Endothelial cell of umbilical vein (primary cell): ENCODE results near the gene SOX18. TPM values are rescaled to one million over a fixed set of nuclear protein-coding genes. Genes with fewer than 3 reads are reported as not detected.
A peak's percentile ranks its signal among the peaks of the same experiment; 100 is the strongest.

Source experiments
- BruUV-seq: library from RNA; stranded (reverse); fragments of 400-500 nt; replicated peaks from 2 replicates; lab custom pipeline; 2021; lab: Mats Ljungman, UMichigan
- CTCF ChIA-PET: fragments of 300-600, 350-600 bp; sonication (Branson Sonifier 250); formaldehyde crosslinking; loops from one replicate; lab custom pipeline; 2021; ENCODE audit warnings: antibody characterized with exemption, inconsistent platforms; lab: Charles Lee
- POLR2A ChIA-PET: fragments of 300-600, 350-600 bp; sonication (Branson Sonifier 250); formaldehyde crosslinking; loops from one replicate; lab custom pipeline; 2021; ENCODE audit warnings: antibody characterized with exemption, inconsistent platforms; lab: Charles Lee
- DNase-seq: peaks from one replicate; pipeline ENCODE4 v3.0.0-alpha.2; 2011; ENCODE audit warnings: low read depth, low spot score
- FAIRE-seq: peaks from 2 replicates; lab custom pipeline; 2011; peaks lifted over from hg19 to GRCh38; lab: Jason Lieb, UNC
- H2AFZ ChIP-seq: 2 replicates; pipeline ENCODE4 v1.6.0; 2012; ENCODE audit warnings: low read depth, low read length, control low read depth, inconsistent platforms
- H3K27ac ChIP-seq: 2 replicates; pipeline ENCODE4 v1.5.1; 2011; ENCODE audit warnings: low read depth, mild to moderate bottlenecking, control low read depth, low read length, moderate library complexity; ENCODE audit not compliant: insufficient read depth
- H3K27me3 ChIP-seq, 2 experiments: 2 replicates each; pipeline versions ENCODE4 v1.6.0 to v1.6.1; 2011; ENCODE audit warnings: low read length in 2 of 2, mixed read lengths in 1 of 2; ENCODE audit not compliant: control insufficient read depth in 2 of 2, insufficient read depth in 2 of 2
- H3K36me3 ChIP-seq, 2 experiments: 2 replicates in 1 of 2; 3 replicates in 1 of 2; pipeline ENCODE4 v1.5.1; 2011; ENCODE audit warnings: low read length in 2 of 2, mild to moderate bottlenecking in 1 of 2, moderate library complexity in 1 of 2; ENCODE audit not compliant: control insufficient read depth in 2 of 2, insufficient read depth in 2 of 2; ENCODE audit errors: extremely low read depth in 1 of 2
- H3K4me1 ChIP-seq: 3 replicates; pipeline ENCODE4 v1.5.1; 2011; ENCODE audit warnings: mild to moderate bottlenecking, low read length; ENCODE audit not compliant: control insufficient read depth, insufficient read depth; ENCODE audit errors: extremely low read depth
- H3K4me2 ChIP-seq: 2 replicates; pipeline ENCODE4 v1.6.1; 2011; ENCODE audit warnings: low read length, control low read depth, mixed read lengths; ENCODE audit not compliant: insufficient read depth
- H3K4me3 ChIP-seq, 3 experiments: fragments of 200-600 bp in 1 of 3; sonication (generic), shearing (Covaris generic) in 1 of 3; replicated peaks in 1 of 3; 2 replicates each; pipeline ENCODE4 v1.5.1; 2011 to 2016; ENCODE audit warnings: control low read depth in 3 of 3, low read length in 3 of 3, mild to moderate bottlenecking in 2 of 3, inconsistent platforms in 1 of 3, low read depth in 1 of 3, moderate library complexity in 1 of 3; ENCODE audit not compliant: insufficient read depth in 1 of 3
- H3K79me2 ChIP-seq: 2 replicates; pipeline ENCODE4 v1.6.0; 2012; ENCODE audit warnings: low read length, inconsistent platforms; ENCODE audit not compliant: control insufficient read depth, insufficient read depth
- H3K9ac ChIP-seq: replicated peaks from 2 replicates; pipeline ENCODE3; 2011; ENCODE audit warnings: low read length, control low read depth; ENCODE audit not compliant: insufficient read depth; ENCODE audit errors: extremely low read depth
- H3K9me1 ChIP-seq: replicated peaks from 3 replicates; pipeline ENCODE4 v1.6.0; 2011; ENCODE audit warnings: mild to moderate bottlenecking, low read length; ENCODE audit not compliant: control insufficient read depth, insufficient read depth; ENCODE audit errors: extremely low read depth
- H3K9me3 ChIP-seq: replicated peaks from 2 replicates; pipeline ENCODE4 v1.5.1; 2012; ENCODE audit warnings: low read length, inconsistent platforms; ENCODE audit not compliant: control insufficient read depth, insufficient read depth
- H4K20me1 ChIP-seq: replicated peaks from 2 replicates; pipeline ENCODE3; 2011; ENCODE audit warnings: mild to moderate bottlenecking, low read length; ENCODE audit not compliant: control insufficient read depth, insufficient read depth; ENCODE audit errors: extremely low read depth
- CTCF ChIP-seq, 2 donors: IDR thresholded peaks; 1 replicate in 1 of 2; 2 replicates in 1 of 2; pipeline ENCODE4 v1.5.1; 2011; ENCODE audit warnings: low read length in 2 of 2, mild to moderate bottlenecking in 2 of 2, moderate library complexity in 2 of 2, control low read depth in 1 of 2, inconsistent platforms in 1 of 2, low read depth in 1 of 2; ENCODE audit not compliant: insufficient read depth in 1 of 2; ENCODE audit errors: extremely low read depth in 1 of 2
- MAX ChIP-seq: IDR thresholded peaks from 2 replicates; pipeline ENCODE4 v1.6.1; 2011; ENCODE audit not compliant: insufficient read depth, insufficient read length
- MYC ChIP-seq: IDR thresholded peaks from one replicate; pipeline ENCODE4 v1.6.1; 2011; ENCODE audit warnings: mild to moderate bottlenecking, low read depth, low read length
- POLR2A ChIP-seq: IDR thresholded peaks from 2 replicates; pipeline ENCODE4 v1.6.1; 2012; ENCODE audit warnings: low read depth, mild to moderate bottlenecking, control low read depth, low read length
- POLR2AphosphoS5 ChIP-seq: IDR thresholded peaks from 2 replicates; pipeline ENCODE4 v1.6.1; 2012; ENCODE audit warnings: low read depth, mild to moderate bottlenecking, control low read depth, low read length, moderate library complexity; ENCODE audit not compliant: insufficient read depth
- dilution Hi-C: fragments of 300-500 bp; cut with MboI; formaldehyde crosslinking; loops from one replicate; pipeline ENCODE4 v1.15.0; 2019; ENCODE audit warnings: low sequenced_read_pairs; ENCODE audit not compliant: extremely low pct_ligation_motif_present
- intact Hi-C: fragments of 100-400 bp; cut with micrococcal nuclease; formaldehyde crosslinking; loops from one replicate; pipeline ENCODE4 v1.10.0; 2022
- polyA plus RNA-seq, 4 experiments: library from polyadenylated mRNA; depleted of rRNA in 3 of 4; stranded (reverse) in 3 of 4; unstranded in 1 of 4; fragments of >200 nt; gene quantifications; 2 replicates each; pipeline versions ENCODE4 v1.2.1 to v1.2.3, GENCODE V29; 2011 to 2012; ENCODE audit warnings: missing spikeins in 1 of 4
- total RNA-seq: library from RNA; stranded (reverse); gene quantifications from 2 replicates; pipeline ENCODE4 v1.2.3, GENCODE V29; 2021

Gene SOX18
- total and polyA plus RNA-seq, 2 donors (not counting 3 experiments of a cell fraction or from before 2014, with no cell fraction given) = 20.9 to 175 TPM

- TF ChIP-seq POLR2AphosphoS5 (peak; percentile 89), POLR2A (peak; percentile 93), MAX (no peak), MYC (no peak), CTCF (IDR thresholded peaks at IDR 0.05; ENCODE audit: extremely low read depth in 1 of 2, insufficient read depth in 1 of 2, low read depth in 1 of 2, low read length in 2 of 2) (peak; percentile 40 to 48)
- H3K4me3 ChIP-seq = peak overlapping the region in 2 of 3 experiments; percentile 9 to 21
- peak overlapping the region; percentile 46 for H3K9ac ChIP-seq
- no peaks in the 10 kb centered on the region for H3K36me3 ChIP-seq
- ChIA-PET POLR2A (interaction anchor here (0.7 to 2.4 kb wide), 4 partner anchors 9 to 15 kb away, joined by 3 to 21 read pairs (median 12); partner anchors contain the start of gene TCEA2), CTCF (interaction anchor here (0.7 to 15.2 kb wide), 9 partner anchors 9 to 516 kb away, joined by 3 to 412 read pairs (median 5); partner anchors contain the start of genes C20orf204, PRPF6, PTK6 and SAMD10)
- dilution Hi-C loops (no loop called here), intact Hi-C loops (loop anchor here (2.0 to 10.0 kb wide), 2 partner anchors 81 to 159 kb away; partner anchors contain the start of gene DNAJC5)
- H3K9me1 ChIP-seq = no peaks in the 10 kb centered on the region
- no peaks in the 10 kb centered on the region for H3K79me2 ChIP-seq
- H2AFZ ChIP-seq = peak overlapping the region; percentile 46
- no peaks in the 10 kb centered on the region for H3K9me3 ChIP-seq
- TSS peak; percentile 31 for BruUV-seq
- peaks cover 74% of the 10 kb centered on the region for H3K4me1 ChIP-seq
- peak overlapping the region; percentile 49 for H3K4me2 ChIP-seq
- peak; percentile 90 for DNase-seq
- H3K27me3 ChIP-seq = no peaks in the 10 kb centered on the region
- H4K20me1 ChIP-seq = no peaks in the 10 kb centered on the region
- H3K27ac ChIP-seq = peak overlapping the region; percentile 83
- FAIRE-seq = peak; percentile 99
These were observed 4.6 kb upstream of the SOX18 start for GRCh38 chr20:64053841-64054661.
